Measurements from ENCODE around the gene MYADML2.

The MYADML2 gene

DNA sequence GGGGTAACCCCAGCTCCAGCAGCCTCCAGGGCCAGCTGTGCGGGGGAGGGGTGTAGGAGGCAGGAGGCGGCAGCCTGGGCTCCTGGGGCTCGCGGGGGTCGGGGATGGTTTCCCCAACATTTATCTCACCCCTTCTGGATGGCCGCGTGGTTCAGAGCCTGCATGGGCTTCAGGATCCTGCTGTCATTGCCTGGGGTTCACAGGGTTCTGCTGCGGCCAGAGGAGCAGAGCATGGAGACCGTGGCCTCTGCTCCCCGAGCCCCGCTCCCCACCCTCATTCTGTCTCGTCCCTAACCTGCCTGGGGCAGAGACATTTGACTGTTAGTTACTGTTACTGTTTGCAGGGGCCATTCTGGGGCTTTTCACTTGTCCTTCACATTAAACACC is 4.9 kb downstream of the MYADML2 start:
- TF ChIP-seq PATZ1 (CRISPR knock-in tag; IDR thresholded peaks at IDR 0.05; ENCODE audit: borderline replicate concordance) (no peak), ZC3H10 (CRISPR knock-in tag; IDR thresholded peaks at IDR 0.05) (no peak), ZFP3 (CRISPR knock-in tag; IDR thresholded peaks at IDR 0.05) (no peak), ZNF70 (CRISPR knock-in tag; IDR thresholded peaks at IDR 0.05) (no peak), ZNF565 (CRISPR knock-in tag; conservative IDR thresholded peaks at IDR 0.05; ENCODE audit: low read depth) (no peak), CSDC2 (CRISPR knock-in tag; IDR thresholded peaks at IDR 0.05) (no peak)
- no peak for ATAC-seq

GRCh38 chr17:81941484-81942166 is 5.4 kb downstream of the MYADML2 start:
- TF ChIP-seq ZFP3 (CRISPR knock-in tag; IDR thresholded peaks at IDR 0.05) (no peak), ZFP30 (CRISPR knock-in tag; IDR thresholded peaks at IDR 0.05) (no peak), ZNF565 (CRISPR knock-in tag; conservative IDR thresholded peaks at IDR 0.05; ENCODE audit: low read depth) (no peak), TOX (CRISPR knock-in tag; IDR thresholded peaks at IDR 0.05; ENCODE audit: borderline replicate concordance) (no peak), ESRRG (CRISPR knock-in tag; IDR thresholded peaks at IDR 0.05) (no peak), CREB5 (CRISPR knock-in tag; IDR thresholded peaks at IDR 0.05; ENCODE audit: low read depth) (no peak), PPARA (CRISPR knock-in tag; IDR thresholded peaks at IDR 0.05; ENCODE audit: borderline replicate concordance) (no peak), PATZ1 (CRISPR knock-in tag; IDR thresholded peaks at IDR 0.05; ENCODE audit: borderline replicate concordance) (no peak), ISL1 (CRISPR knock-in tag; IDR thresholded peaks at IDR 0.05) (no peak), CSDC2 (CRISPR knock-in tag; IDR thresholded peaks at IDR 0.05) (no peak), TSHZ2 (CRISPR knock-in tag; IDR thresholded peaks at IDR 0.05) (no peak), RARB (CRISPR knock-in tag; IDR thresholded peaks at IDR 0.05) (no peak), ZNF70 (CRISPR knock-in tag; IDR thresholded peaks at IDR 0.05) (no peak), OSR1 (CRISPR knock-in tag; IDR thresholded peaks at IDR 0.05) (no peak), SNAI2 (CRISPR knock-in tag; IDR thresholded peaks at IDR 0.05) (no peak), ARNTL (CRISPR knock-in tag; IDR thresholded peaks at IDR 0.05; ENCODE audit: borderline replicate concordance, low read depth) (no peak)
- TF ChIP-seq, protein P1, sequence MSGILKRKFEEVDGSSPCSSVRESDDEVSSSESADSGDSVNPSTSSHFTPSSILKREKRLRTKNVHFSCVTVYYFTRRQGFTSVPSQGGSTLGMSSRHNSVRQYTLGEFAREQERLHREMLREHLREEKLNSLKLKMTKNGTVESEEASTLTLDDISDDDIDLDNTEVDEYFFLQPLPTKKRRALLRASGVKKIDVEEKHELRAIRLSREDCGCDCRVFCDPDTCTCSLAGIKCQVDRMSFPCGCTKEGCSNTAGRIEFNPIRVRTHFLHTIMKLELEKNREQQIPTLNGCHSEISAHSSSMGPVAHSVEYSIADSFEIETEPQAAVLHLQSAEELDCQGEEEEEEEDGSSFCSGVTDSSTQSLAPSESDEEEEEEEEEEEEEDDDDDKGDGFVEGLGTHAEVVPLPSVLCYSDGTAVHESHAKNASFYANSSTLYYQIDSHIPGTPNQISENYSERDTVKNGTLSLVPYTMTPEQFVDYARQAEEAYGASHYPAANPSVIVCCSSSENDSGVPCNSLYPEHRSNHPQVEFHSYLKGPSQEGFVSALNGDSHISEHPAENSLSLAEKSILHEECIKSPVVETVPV (CRISPR knock-in tag; IDR thresholded peaks at IDR 0.05), result no peak
- TF ChIP-seq, protein P2, sequence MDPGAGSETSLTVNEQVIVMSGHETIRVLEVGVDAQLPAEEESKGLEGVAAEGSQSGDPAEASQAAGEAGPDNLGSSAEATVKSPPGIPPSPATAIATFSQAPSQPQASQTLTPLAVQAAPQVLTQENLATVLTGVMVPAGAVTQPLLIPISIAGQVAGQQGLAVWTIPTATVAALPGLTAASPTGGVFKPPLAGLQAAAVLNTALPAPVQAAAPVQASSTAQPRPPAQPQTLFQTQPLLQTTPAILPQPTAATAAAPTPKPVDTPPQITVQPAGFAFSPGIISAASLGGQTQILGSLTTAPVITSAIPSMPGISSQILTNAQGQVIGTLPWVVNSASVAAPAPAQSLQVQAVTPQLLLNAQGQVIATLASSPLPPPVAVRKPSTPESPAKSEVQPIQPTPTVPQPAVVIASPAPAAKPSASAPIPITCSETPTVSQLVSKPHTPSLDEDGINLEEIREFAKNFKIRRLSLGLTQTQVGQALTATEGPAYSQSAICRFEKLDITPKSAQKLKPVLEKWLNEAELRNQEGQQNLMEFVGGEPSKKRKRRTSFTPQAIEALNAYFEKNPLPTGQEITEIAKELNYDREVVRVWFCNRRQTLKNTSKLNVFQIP (CRISPR knock-in tag; IDR thresholded peaks at IDR 0.05; ENCODE audit: borderline replicate concordance, low read depth), result no peak
- no peak for ATAC-seq

Measured in SK-N-SH treated with all-trans-retinoic acid at 6 μM for 48 hours (cell line).